HG02571 (cell line): Measurements from ENCODE around the gene GDNF.
"Not testable (repeated sequence)": the region's sequence is repeated elsewhere in the genome, so short reads cannot be mapped to it uniquely, and the experiment has no call there.

Experiments used
- ATAC-seq: cut with Tn5 transposase; IDR thresholded peaks from one replicate; pipeline ENCODE4 v1.9.1; 2021; ENCODE audit warnings: mild to moderate bottlenecking, moderate library complexity; ENCODE audit not compliant: unreplicated experiment

Gene GDNF

GRCh38 chr5:37823433-37824152 is 16.2 kb downstream of the GDNF start:
- no peak for ATAC-seq

DNA sequence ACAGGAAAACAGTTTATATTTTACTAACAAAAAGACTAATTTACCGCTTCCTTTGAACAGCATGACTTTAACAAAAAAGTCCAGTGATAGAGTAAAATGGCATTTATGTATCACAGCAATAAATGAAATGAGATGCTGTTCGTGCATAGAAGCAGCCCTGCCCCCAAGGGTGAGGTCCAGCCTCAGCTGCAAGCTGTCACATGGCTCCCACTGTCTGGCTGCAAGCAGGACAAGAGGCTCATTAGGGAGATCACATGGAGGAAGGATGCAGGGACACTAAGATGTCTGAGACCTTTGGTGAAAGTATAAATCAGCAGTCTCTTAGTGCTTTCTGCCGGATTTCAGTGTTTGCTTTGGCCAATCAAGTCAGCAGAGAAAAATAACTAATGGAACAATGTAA is 23.0 kb downstream of the GDNF start:
- ATAC-seq, result no peak

DNA sequence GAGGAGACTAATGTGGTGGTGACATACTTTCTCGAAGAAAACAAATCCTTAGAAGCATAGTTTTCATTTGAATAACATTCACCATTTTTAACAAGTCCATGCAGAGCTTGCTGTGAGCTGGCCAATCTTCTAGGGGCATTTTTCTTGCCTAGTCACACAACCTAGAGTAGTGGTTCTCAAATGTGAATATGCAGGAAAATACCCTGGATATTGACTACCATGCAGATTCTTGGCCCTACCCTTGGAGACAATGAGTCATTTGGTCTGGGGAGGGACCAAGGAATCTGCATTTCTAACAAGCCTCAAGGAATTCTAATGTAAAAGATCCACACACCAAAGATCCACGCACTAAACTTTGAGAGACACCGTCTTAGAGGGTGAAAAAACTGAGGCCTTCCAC is 23.5 kb downstream of the GDNF start:
- no peak for ATAC-seq

GRCh38 chr5:37815913-37816312 is 23.9 kb downstream of the GDNF start:
- ATAC-seq, result no peak

DNA sequence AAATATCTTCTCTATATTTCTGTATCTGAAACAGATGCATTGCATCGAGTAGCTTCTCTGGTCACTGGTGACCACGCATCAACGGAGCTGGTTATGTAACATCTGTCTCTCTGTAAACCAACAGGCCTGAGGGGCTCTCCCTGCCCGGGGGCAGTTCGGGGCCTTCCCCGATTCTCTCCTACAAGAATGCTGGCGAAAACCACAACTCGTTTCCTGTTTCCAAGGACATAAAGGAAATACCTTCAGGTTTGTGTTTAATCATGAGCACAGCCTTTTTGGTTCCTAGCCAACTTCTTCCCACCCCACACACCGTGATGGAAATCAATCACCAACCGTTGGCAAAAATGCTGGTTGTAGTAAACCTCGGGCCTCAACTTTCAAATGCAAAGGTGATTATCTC is 25.1 kb downstream of the GDNF start:
- no peak for ATAC-seq

- no peak for ATAC-seq
Measured at GRCh38 chr5:37812365-37812764, 27.5 kb downstream of the GDNF start.

GRCh38 chr5:37811866-37812265 is 28.0 kb downstream of the GDNF start:
- ATAC-seq, result no peak

- ATAC-seq, result no peak
Measured at GRCh38 chr5:37810311-37810710, 29.5 kb downstream of the GDNF start.

GRCh38 chr5:37808945-37809344 is 30.9 kb downstream of the GDNF start:
- no peak for ATAC-seq

GRCh38 chr5:37807621-37808301 is 32.1 kb downstream of the GDNF start:
- ATAC-seq, result no peak

DNA sequence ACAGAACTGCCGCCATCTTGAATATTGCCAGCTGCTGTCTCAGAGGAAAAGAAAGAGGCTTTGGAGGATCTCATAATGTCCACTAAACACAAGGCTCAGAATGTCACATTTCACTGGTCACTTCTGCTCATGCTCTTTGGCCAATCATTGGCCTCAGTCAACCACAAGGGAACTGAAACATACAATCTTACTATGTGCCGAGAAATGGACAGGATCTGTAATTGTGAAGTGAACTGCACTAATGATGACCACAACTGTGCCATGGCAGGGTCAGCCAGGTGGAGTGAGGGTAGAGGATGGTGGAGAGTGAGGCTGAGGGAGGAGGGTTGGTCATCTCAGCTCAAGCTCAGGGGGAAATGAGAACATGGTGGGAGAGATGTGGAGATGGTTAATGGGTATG is 32.8 kb downstream of the GDNF start:
- no peak for ATAC-seq

DNA sequence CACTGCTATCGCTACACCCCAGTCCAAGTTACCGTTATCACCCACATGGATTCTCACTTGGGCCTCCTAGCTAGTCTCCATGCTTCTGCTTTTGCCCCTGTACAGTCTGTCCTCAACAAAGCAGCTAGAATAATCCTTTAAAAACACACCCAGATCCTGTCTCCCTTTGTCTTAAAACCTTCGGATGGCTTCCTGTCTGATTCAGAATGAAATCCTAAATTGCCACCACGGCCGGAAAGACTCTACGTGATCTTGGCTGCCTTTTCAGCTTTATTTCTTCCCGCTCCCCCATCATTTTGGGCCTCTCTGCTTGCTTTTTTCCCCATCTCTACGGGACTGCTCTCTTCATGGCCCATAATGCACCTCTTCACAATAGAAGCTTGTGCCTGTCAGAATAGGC is 33.4 kb downstream of the GDNF start:
- no peak for ATAC-seq

- ATAC-seq, result no peak
Measured at GRCh38 chr5:37806016-37806415, 33.8 kb downstream of the GDNF start.

DNA sequence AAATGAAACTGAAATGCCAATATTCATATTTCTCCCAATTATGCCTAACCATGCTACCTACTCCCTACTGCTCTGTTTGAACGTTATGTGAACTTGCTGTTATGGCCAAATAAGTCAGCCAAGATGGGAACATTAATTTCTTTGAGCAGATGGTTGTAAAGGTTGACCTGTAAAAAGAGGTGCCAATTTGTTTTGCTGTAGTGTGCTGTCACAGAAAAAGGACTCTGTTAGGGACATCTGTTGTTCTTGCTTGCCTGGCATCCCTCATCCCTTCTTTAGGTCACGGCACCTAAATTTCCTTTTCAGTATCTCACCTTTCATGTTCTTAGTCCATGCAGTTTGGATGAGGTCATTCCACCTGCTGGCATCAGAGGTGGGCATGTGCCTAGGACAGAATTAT is 35.4 kb downstream of the GDNF start:
- no peak for ATAC-seq

- ATAC-seq, result no peak
Measured at GRCh38 chr5:37803487-37803886, 36.4 kb downstream of the GDNF start.

DNA sequence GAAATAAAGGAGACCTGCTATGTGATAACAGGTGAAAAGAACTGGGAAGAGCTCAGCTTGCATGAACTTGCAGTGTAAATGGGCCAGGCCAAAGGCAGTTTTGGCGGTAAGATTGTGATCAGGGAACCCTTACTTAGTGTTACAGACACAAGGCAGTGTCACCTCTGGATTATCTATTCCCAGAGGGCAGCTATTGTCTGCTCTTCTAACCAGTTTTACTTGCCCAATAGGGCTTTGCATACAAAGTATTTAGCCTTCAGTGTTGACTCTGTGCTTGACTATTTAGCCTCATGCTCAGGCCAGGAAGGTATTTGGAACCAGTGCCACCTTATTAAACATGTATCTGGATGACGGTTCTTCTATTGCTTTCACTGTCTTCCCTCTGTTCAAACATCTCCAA is 38.3 kb downstream of the GDNF start:
- no peak for ATAC-seq

DNA sequence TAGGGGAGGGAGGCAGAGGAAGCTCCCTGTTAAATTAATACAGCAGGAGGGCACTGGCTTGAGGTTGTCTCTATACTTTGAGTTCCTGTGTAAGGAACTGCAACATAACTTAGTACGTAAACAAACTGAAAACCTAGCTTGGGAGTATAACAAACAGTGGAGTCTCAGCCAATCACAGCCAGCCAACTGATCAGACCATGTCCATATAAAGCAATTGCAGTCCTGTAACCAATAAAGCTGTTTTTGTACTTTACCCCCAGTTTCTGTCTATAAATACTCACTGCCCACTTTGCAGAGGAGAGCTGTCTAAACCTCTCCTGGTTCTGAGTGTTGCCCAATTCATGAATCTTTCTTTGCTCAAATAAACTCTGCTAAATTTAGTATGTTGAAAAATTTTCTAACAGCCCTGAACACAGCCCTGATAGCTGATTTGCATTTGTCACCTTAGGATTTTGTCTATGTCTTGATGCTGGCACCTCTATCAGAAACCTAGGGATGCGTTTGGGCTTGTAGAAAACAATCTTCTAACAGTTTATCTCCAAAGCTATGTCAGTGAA is 39.9 kb downstream of the GDNF start:
- ATAC-seq, result no peak

- not testable (repeated sequence) for ATAC-seq
Measured at GRCh38 chr5:37796435-37796834, 43.4 kb downstream of the GDNF start.

DNA sequence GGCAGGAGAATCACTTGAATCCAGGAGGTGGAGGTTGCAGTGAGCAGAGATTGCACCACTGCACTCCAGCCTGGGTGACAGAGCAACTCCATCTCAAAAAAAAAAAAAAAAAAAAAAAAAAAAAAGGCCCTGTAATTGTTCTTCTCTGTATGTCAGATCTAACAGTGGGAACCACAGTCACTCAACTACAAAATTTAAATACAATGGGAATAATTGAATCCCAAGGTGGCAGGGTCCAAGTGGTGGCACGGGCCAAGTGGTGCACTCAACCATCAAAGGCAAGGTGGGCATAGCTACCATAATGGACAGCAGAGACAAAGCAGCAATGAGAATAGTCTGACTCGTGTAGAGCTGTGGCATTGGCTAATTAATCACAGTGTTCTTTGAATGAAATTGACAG is 44.5 kb downstream of the GDNF start:
- ATAC-seq, result not testable (repeated sequence)

- ATAC-seq, result no peak
Measured at GRCh38 chr5:37792975-37793631, 46.7 kb downstream of the GDNF start.

DNA sequence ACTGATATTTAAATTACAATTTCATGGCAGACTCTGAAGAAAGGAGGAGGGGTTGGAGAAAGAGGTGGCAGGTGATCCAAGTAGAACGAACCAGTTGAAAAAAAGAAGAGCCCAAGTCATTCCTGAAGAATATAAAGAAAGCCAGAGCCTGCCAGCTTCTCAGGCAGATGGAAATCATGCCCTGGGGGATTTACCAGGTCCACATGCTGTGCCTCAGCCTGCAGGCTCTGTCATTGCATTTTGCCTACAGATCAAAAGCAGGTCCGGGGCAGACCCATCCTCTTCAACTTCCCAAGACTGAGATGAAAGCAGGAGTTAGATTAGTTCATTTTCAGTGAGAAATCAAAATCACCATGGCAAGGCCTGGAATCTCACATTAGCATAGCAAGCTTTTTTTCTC is 48.5 kb downstream of the GDNF start:
- no peak for ATAC-seq

GRCh38 chr5:37789991-37790390 is 49.9 kb downstream of the GDNF start:
- no peak for ATAC-seq
